OCI-LY7 (cell line): ENCODE measurements around the gene MPV17. TPM values are rescaled to one million over a fixed set of nuclear protein-coding genes. Genes with fewer than 3 reads are reported as not detected.

Source experiments
- BruUV-seq: library from RNA; stranded (reverse); fragments of 400-500 nt; replicated peaks from 2 replicates; lab custom pipeline; 2021; lab: Mats Ljungman, UMichigan
- CTCF ChIA-PET: fragments of 300-600 bp; sonication (Branson Sonifier 250); formaldehyde crosslinking; loops from one replicate; lab custom pipeline; 2022; ENCODE audit warnings: antibody characterized with exemption; ENCODE audit not compliant: unreplicated experiment; lab: Charles Lee
- POLR2A ChIA-PET: fragments of 300-600 bp; sonication (Branson Sonifier 250); formaldehyde crosslinking; loops from one replicate; lab custom pipeline; 2022; ENCODE audit warnings: antibody characterized with exemption; lab: Charles Lee
- DNase-seq: peaks from one replicate; pipeline ENCODE4 v3.0.0-alpha.2; 2015; ENCODE audit warnings: low spot score
- H2AFZ ChIP-seq: fragments of 200-600 bp; sonication (generic), shearing (Covaris generic); 2 replicates; pipeline ENCODE4 v1.6.1; 2014; ENCODE audit warnings: mild to moderate bottlenecking, antibody characterized with exemption, low read length, moderate library complexity
- H3K27ac ChIP-seq: fragments of 200-600 bp; sonication (generic); 2 replicates; pipeline ENCODE4 v1.5.1; 2014; ENCODE audit warnings: mixed run types, low read depth, mild to moderate bottlenecking, moderate library complexity, low read length, inconsistent platforms; ENCODE audit not compliant: poor library complexity, severe bottlenecking
- H3K36me3 ChIP-seq: fragments of 200-600 bp; sonication (generic); 2 replicates; pipeline ENCODE4 v1.6.1; 2014; ENCODE audit warnings: mild to moderate bottlenecking, antibody characterized with exemption, low read length, moderate library complexity, mixed read lengths; ENCODE audit not compliant: insufficient read depth
- H3K4me1 ChIP-seq: fragments of 200-600 bp; sonication (generic); 2 replicates; pipeline ENCODE4 v1.5.1; 2014; ENCODE audit warnings: mild to moderate bottlenecking, low read length; ENCODE audit not compliant: insufficient read depth, poor library complexity, severe bottlenecking
- H3K4me2 ChIP-seq: fragments of 200-600 bp; sonication (generic); 2 replicates; pipeline ENCODE4 v1.6.1; 2014; ENCODE audit warnings: mild to moderate bottlenecking, low read length
- H3K4me3 ChIP-seq: fragments of 200-600 bp; sonication (generic); 2 replicates; pipeline ENCODE4 v1.5.1; 2014; ENCODE audit warnings: mild to moderate bottlenecking, low read depth, low read length; ENCODE audit not compliant: poor library complexity, severe bottlenecking
- H3K79me2 ChIP-seq: fragments of 200-600 bp; sonication (generic); 2 replicates; pipeline ENCODE4 v1.6.1; 2016; ENCODE audit warnings: low read depth, mild to moderate bottlenecking, low read length, moderate library complexity, mixed read lengths; ENCODE audit not compliant: insufficient read depth
- H3K9me2 ChIP-seq: fragments of 200-600 bp; sonication (generic); 2 replicates; pipeline ENCODE4 v1.6.1; 2016; ENCODE audit warnings: mild to moderate bottlenecking, low read length, mixed read lengths; ENCODE audit not compliant: insufficient read depth
- H3K9me3 ChIP-seq: fragments of 200-600 bp; sonication (generic); 2 replicates; pipeline ENCODE4 v1.6.1; 2014; ENCODE audit warnings: mild to moderate bottlenecking, mixed run types, low read length, mixed read lengths
- H4K20me1 ChIP-seq: fragments of 200-600 bp; sonication (generic); 2 replicates; pipeline ENCODE4 v1.6.1; 2014; ENCODE audit warnings: mild to moderate bottlenecking, antibody characterized with exemption, low read length, moderate library complexity, mixed read lengths; ENCODE audit not compliant: insufficient read depth
- EZH2phosphoT487 ChIP-seq: fragments of 200-600 bp; sonication (generic); IDR thresholded peaks from 2 replicates; pipeline ENCODE4 v1.6.1; 2018; ENCODE audit warnings: low read depth, borderline replicate concordance, mild to moderate bottlenecking, mixed run types, antibody characterized with exemption, low read length, moderate library complexity, mixed read lengths
- intact Hi-C: fragments of 100-400 bp; cut with micrococcal nuclease; formaldehyde crosslinking; loops from one replicate; pipeline ENCODE4 v1.10.0; 2022; ENCODE audit not compliant: unreplicated experiment
- total RNA-seq, 2 experiments: library from RNA; depleted of rRNA in 1 of 2; stranded (reverse); fragments of >200 nt in 1 of 2; shearing (Covaris generic) in 1 of 2; gene quantifications; 2 replicates each; pipeline ENCODE4 v1.2.3, GENCODE V29; 2014 to 2022
- TF ChIP-seq, protein P1 (sequence below): fragments of 200-600 bp; sonication (generic); conservative IDR thresholded peaks from 2 replicates; pipeline ENCODE4 v1.5.1; 2014; ENCODE audit warnings: mild to moderate bottlenecking, antibody characterized with exemption, low read length, moderate library complexity, mixed read lengths

MPV17 gene
- total RNA-seq, 2 experiments from 2014 or later, result 63.9 to 109 TPM

DNA sequence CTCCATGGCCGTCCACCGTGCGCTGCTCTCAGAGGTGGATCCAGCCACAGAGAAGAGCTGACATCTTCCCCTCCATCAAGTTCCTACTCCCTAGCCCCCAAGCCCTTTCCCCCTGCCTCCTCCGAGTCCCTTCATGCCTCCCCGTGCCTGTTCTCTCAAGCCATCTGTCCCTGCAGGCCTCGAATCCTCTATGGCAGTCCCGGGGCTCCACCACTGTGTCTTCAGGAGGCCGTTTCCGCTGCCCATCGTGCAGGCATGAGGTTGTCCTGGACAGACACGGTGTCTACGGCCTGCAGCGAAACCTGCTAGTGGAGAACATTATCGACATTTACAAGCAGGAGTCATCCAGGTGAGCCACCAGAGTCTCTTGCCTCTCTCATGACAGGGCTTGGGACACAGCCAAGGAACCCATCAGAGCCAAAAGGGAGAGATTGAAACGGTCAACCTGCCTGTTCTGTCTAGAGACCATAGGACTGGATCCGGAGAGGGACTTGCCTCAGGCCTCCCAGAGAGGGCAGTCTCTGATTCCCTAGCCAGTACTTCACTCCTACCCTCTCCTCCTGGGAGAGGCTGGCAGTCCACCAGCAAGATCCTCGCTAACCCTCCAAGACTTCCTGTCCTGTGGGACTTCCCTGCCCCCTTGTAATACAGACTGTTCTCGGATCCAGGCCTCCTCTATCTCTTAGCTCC, 24.4 kb downstream of the MPV17 start:
- ChIA-PET CTCF (interaction anchor here (1.4 kb wide), 1 partner anchor 199 kb away, joined by 4 read pairs; no protein-coding TSS in a partner anchor), POLR2A (no interaction called here)
- no peak for DNase-seq
- Histone ChIP-seq H3K9me3 (no peaks in the 10 kb centered on the region), H3K4me2 (no peak overlapping the region), H3K36me3 (no peaks in the 10 kb centered on the region), H3K79me2 (no peaks in the 10 kb centered on the region), H3K27ac (no peak overlapping the region), H2AFZ (no peak overlapping the region), H3K4me3 (no peak overlapping the region), H3K4me1 (peaks cover 17% of the 10 kb centered on the region), H4K20me1 (no peaks in the 10 kb centered on the region), H3K9me2 (no peaks in the 10 kb centered on the region)
- TF ChIP-seq, protein P1, sequence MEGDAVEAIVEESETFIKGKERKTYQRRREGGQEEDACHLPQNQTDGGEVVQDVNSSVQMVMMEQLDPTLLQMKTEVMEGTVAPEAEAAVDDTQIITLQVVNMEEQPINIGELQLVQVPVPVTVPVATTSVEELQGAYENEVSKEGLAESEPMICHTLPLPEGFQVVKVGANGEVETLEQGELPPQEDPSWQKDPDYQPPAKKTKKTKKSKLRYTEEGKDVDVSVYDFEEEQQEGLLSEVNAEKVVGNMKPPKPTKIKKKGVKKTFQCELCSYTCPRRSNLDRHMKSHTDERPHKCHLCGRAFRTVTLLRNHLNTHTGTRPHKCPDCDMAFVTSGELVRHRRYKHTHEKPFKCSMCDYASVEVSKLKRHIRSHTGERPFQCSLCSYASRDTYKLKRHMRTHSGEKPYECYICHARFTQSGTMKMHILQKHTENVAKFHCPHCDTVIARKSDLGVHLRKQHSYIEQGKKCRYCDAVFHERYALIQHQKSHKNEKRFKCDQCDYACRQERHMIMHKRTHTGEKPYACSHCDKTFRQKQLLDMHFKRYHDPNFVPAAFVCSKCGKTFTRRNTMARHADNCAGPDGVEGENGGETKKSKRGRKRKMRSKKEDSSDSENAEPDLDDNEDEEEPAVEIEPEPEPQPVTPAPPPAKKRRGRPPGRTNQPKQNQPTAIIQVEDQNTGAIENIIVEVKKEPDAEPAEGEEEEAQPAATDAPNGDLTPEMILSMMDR, result no peak
- TF ChIP-seq EZH2phosphoT487, result no peak
- intact Hi-C loops, result no loop called here
- BruUV-seq, result no TSS peak

DNA sequence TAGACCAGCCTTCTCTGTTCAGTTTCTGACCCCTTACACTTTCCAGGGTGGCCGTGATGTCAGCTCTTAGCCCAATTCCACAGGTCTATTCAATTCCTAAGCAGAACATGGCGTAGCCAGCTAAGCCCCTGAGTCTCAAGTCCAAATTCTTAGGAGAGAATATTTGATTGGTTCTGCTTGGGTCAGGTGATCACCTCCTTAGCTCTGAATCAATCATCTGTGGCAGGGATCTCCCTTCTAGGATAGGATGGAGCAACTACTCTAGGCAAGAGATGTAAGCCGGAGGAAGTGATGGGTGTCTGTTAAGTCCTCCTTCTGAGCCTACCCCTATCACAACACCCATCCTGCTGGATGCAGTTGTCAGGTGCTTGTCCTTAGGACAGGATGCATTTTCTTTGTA, 25.7 kb downstream of the MPV17 start:
- H3K27ac ChIP-seq, result no peak overlapping the region
- H3K9me3 ChIP-seq, result no peaks in the 10 kb centered on the region
- no peaks in the 10 kb centered on the region for H3K79me2 ChIP-seq
- no peaks in the 10 kb centered on the region for H4K20me1 ChIP-seq
- ChIA-PET CTCF (no interaction called here), POLR2A (interaction anchor here (0.7 kb wide), 1 partner anchor 8 kb away, joined by 3 read pairs; no protein-coding TSS in a partner anchor)
- H3K4me1 ChIP-seq, result peaks cover 21% of the 10 kb centered on the region
- no peaks in the 10 kb centered on the region for H3K9me2 ChIP-seq
- BruUV-seq, result no TSS peak
- no peak overlapping the region for H2AFZ ChIP-seq
- DNase-seq, result no peak
- intact Hi-C loops, result no loop called here
- H3K4me3 ChIP-seq, result no peak overlapping the region
- no peaks in the 10 kb centered on the region for H3K36me3 ChIP-seq
- H3K4me2 ChIP-seq, result no peak overlapping the region
- TF ChIP-seq, protein P1, result no peak
- TF ChIP-seq EZH2phosphoT487, result no peak

DNA sequence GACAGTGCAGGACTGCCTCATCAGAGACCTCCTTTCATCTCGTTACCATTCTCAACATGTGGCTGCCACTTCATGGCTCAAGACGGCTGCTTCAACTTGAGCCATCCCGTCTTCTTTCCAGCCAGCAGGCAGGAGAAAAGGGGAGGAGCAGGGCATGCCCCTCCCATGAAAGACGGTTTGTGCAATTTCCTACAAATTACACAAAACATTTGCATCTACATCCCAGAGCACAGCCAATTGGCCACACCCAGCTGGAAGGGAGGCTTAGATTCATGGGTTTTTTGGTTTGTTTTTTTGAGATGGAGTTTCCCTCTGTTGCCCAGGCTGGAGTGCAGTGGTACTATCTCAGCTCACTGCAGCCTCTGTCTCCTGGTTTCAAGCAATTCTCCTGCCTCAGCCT, 26.4 kb downstream of the MPV17 start:
- Histone ChIP-seq H3K4me3 (no peak overlapping the region), H3K36me3 (no peaks in the 10 kb centered on the region), H3K79me2 (no peaks in the 10 kb centered on the region), H3K9me3 (no peaks in the 10 kb centered on the region), H3K27ac (no peak overlapping the region), H3K4me1 (peaks cover 28% of the 10 kb centered on the region), H4K20me1 (no peaks in the 10 kb centered on the region), H3K4me2 (no peak overlapping the region), H2AFZ (no peak overlapping the region), H3K9me2 (no peaks in the 10 kb centered on the region)
- no TSS peak for BruUV-seq
- DNase-seq, result no peak
- TF ChIP-seq EZH2phosphoT487, result no peak
- TF ChIP-seq, protein P1, result no peak
- intact Hi-C loops, result no loop called here
- POLR2A ChIA-PET, result no interaction called here
- CTCF ChIA-PET, result no interaction called here
